IMR-90 (cell line): ENCODE data around the gene TFAP2E. TPM values are rescaled to one million over a fixed set of nuclear protein-coding genes. Genes with fewer than 3 reads are reported as not detected.
A peak's percentile ranks its signal among the peaks of the same experiment; 100 is the strongest.

Source experiments
- ATAC-seq: fragments of 200-7000 bp; cut with Tn5 transposase; 2 replicates; pipeline ENCODE4 v1.9.1; 2020; ENCODE audit warnings: low read depth, mild to moderate bottlenecking, moderate library complexity
- BruUV-seq: library from RNA; stranded (reverse); fragments of 400-500 nt; replicated peaks from 2 replicates; lab custom pipeline; 2021; lab: Mats Ljungman, UMichigan
- CTCF ChIA-PET: fragments of 300-600 bp; formaldehyde crosslinking; extraction: SDS; loops from one replicate; lab custom pipeline; 2021; ENCODE audit warnings: antibody characterized with exemption; lab: Yijun Ruan, JAX
- POLR2A ChIA-PET: fragments of 300-600 bp; sonication (Branson Sonifier 250); formaldehyde crosslinking; loops from one replicate; lab custom pipeline; 2022; ENCODE audit warnings: antibody characterized with exemption; ENCODE audit not compliant: unreplicated experiment; lab: Charles Lee
- DNase-seq: peaks from one replicate; pipeline ENCODE4 v3.0.0; 2013
- H2AFZ ChIP-seq: replicated peaks from 2 replicates; pipeline ENCODE3; 2013; ENCODE audit warnings: low read length, mild to moderate bottlenecking; ENCODE audit not compliant: poor library complexity
- H2AK5ac ChIP-seq: 2 replicates; pipeline ENCODE4 v1.6.1; 2013; ENCODE audit warnings: low read depth, low read length, inconsistent platforms
- H2AK9ac ChIP-seq: replicated peaks from 2 replicates; pipeline ENCODE3; 2013; ENCODE audit warnings: mild to moderate bottlenecking, low read depth, low read length, moderate library complexity; ENCODE audit not compliant: poor library complexity
- H2BK120ac ChIP-seq: 2 replicates; pipeline ENCODE4 v1.6.1; 2013; ENCODE audit warnings: low read depth, low read length, inconsistent platforms
- H2BK15ac ChIP-seq: 3 replicates; pipeline ENCODE4 v1.6.1; 2013; ENCODE audit warnings: low read depth, low read length, inconsistent platforms
- H2BK20ac ChIP-seq: 2 replicates; pipeline ENCODE4 v1.6.1; 2013; ENCODE audit warnings: low read depth, mild to moderate bottlenecking, inconsistent platforms, low read length, moderate library complexity
- H2BK5ac ChIP-seq: 2 replicates; pipeline ENCODE4 v1.6.1; 2013; ENCODE audit warnings: mild to moderate bottlenecking, low read depth, low read length, inconsistent platforms; ENCODE audit not compliant: poor library complexity, severe bottlenecking
- H3K14ac ChIP-seq: replicated peaks from 2 replicates; pipeline ENCODE4 v1.6.1; 2013; ENCODE audit warnings: low read depth, low read length, inconsistent platforms
- H3K18ac ChIP-seq: 2 replicates; pipeline ENCODE4 v1.6.1; 2013; ENCODE audit warnings: low read depth, low read length, control low read depth
- H3K23ac ChIP-seq: 2 replicates; pipeline ENCODE4 v1.6.1; 2013; ENCODE audit warnings: low read depth, low read length, inconsistent platforms
- H3K27ac ChIP-seq: 2 replicates; pipeline ENCODE4 v1.5.1; 2013; ENCODE audit warnings: mild to moderate bottlenecking, control low read depth, low read length; ENCODE audit not compliant: insufficient read depth
- H3K27me3 ChIP-seq: 2 replicates; pipeline ENCODE4 v1.6.1; 2013; ENCODE audit warnings: low read length; ENCODE audit not compliant: control insufficient read depth, insufficient read depth
- H3K36me3 ChIP-seq: 2 replicates; pipeline ENCODE4 v1.6.1; 2013; ENCODE audit warnings: low read length, mixed read lengths; ENCODE audit not compliant: control insufficient read depth, insufficient read depth
- H3K4ac ChIP-seq: 2 replicates; pipeline ENCODE4 v1.6.1; 2013; ENCODE audit warnings: low read depth, low read length, inconsistent platforms
- H3K4me1 ChIP-seq: 2 replicates; pipeline ENCODE4 v1.6.1; 2013; ENCODE audit warnings: low read length, mixed read lengths; ENCODE audit not compliant: control insufficient read depth, insufficient read depth
- H3K4me2 ChIP-seq: 2 replicates; pipeline ENCODE4 v1.6.1; 2013; ENCODE audit warnings: low read depth, mild to moderate bottlenecking, control low read depth, low read length, moderate library complexity
- H3K4me3 ChIP-seq: 2 replicates; pipeline ENCODE4 v1.5.1; 2013; ENCODE audit warnings: low read depth, mild to moderate bottlenecking, control low read depth, low read length, moderate library complexity; ENCODE audit not compliant: insufficient read depth
- H3K56ac ChIP-seq: 2 replicates; pipeline ENCODE4 v1.6.1; 2013; ENCODE audit warnings: low read length, inconsistent platforms; ENCODE audit not compliant: insufficient read depth; ENCODE audit errors: extremely low read depth
- H3K79me1 ChIP-seq, 2 experiments: 2 replicates each; pipeline ENCODE4 v1.6.1; 2013; ENCODE audit warnings: low read length in 2 of 2, inconsistent platforms in 1 of 2, low read depth in 1 of 2
- H3K9ac ChIP-seq: 2 replicates; pipeline ENCODE4 v1.6.1; 2013; ENCODE audit warnings: low read depth, low read length, control low read depth
- H3K9me1 ChIP-seq: 2 replicates; pipeline ENCODE4 v1.6.1; 2013; ENCODE audit warnings: low read length, inconsistent platforms; ENCODE audit not compliant: insufficient read depth
- H3K9me3 ChIP-seq: 2 replicates; pipeline ENCODE4 v1.6.1; 2013; ENCODE audit warnings: low read length; ENCODE audit not compliant: control insufficient read depth, insufficient read depth
- H4K20me1 ChIP-seq: 2 replicates; pipeline ENCODE4 v1.6.1; 2013; ENCODE audit warnings: low read length, inconsistent platforms; ENCODE audit not compliant: insufficient read depth
- H4K5ac ChIP-seq: 2 replicates; pipeline ENCODE4 v1.6.1; 2013; ENCODE audit warnings: mild to moderate bottlenecking, low read depth, low read length, control low read depth
- H4K8ac ChIP-seq, 2 experiments: 2 replicates each; pipeline ENCODE4 v1.6.1; 2013; ENCODE audit warnings: low read depth in 2 of 2, low read length in 2 of 2, control low read depth in 1 of 2, inconsistent platforms in 1 of 2
- H4K91ac ChIP-seq: 2 replicates; pipeline ENCODE4 v1.6.1; 2013; ENCODE audit warnings: low read depth, low read length, inconsistent platforms; ENCODE audit not compliant: insufficient read depth
- CEBPB ChIP-seq: IDR thresholded peaks from 2 replicates; pipeline ENCODE4 v1.6.1; 2012; ENCODE audit warnings: low read depth, low read length, improper control_type of control experiment
- CHD1 ChIP-seq: IDR thresholded peaks from 2 replicates; pipeline ENCODE4 v1.6.1; 2012; ENCODE audit warnings: low read depth, low read length, improper control_type of control experiment
- FOS ChIP-seq: fragments of 150-350 bp; IDR thresholded peaks from 2 replicates; pipeline ENCODE4 v1.6.1; 2016; ENCODE audit warnings: low read depth, low read length
- MAFK ChIP-seq: IDR thresholded peaks from 2 replicates; pipeline ENCODE4 v1.6.1; 2012; ENCODE audit warnings: low read depth, low read length, improper control_type of control experiment
- MAZ ChIP-seq: IDR thresholded peaks from 2 replicates; pipeline ENCODE4 v1.6.1; 2012; ENCODE audit warnings: low read depth, mild to moderate bottlenecking, low read length, improper control_type of control experiment, moderate library complexity, borderline replicate concordance
- MXI1 ChIP-seq: IDR thresholded peaks from 2 replicates; pipeline ENCODE4 v1.6.1; 2012; ENCODE audit warnings: low read depth, mild to moderate bottlenecking, low read length, moderate library complexity, borderline replicate concordance
- RFX5 ChIP-seq: IDR thresholded peaks from 2 replicates; pipeline ENCODE4 v1.8.0; 2012; ENCODE audit warnings: low read depth, mild to moderate bottlenecking, low read length, moderate library complexity
- SMC3 ChIP-seq: fragments of 150-350 bp; IDR thresholded peaks from 2 replicates; pipeline ENCODE4 v1.6.1; 2016; ENCODE audit warnings: low read depth, mild to moderate bottlenecking, antibody characterized with exemption, low read length, moderate library complexity
- WGBS, 2 experiments: methylation state at CpG; one replicate each; pipeline versions ENCODE4 v1.1.5 to v1.1.7; 2013; ENCODE audit warnings: missing lambda C conversion rate in 2 of 2; ENCODE audit not compliant: insufficient read length in 1 of 2; ENCODE audit errors: extremely low coverage in 2 of 2; 5-methylcytosine and 5-hydroxymethylcytosine counted together
- dilution Hi-C: fragments of 300-500 bp; cut with HindIII; formaldehyde crosslinking; loops from one replicate; pipeline ENCODE4 v1.14.3; 2018; ENCODE audit warnings: low sequenced_read_pairs; ENCODE audit not compliant: unreplicated experiment
- in situ Hi-C: fragments of 300-500 bp; cut with MboI; formaldehyde crosslinking; loops from 3 replicates; pipeline ENCODE4 v1.14.3; 2019; ENCODE audit warnings: low sequenced_read_pairs, inconsistent platforms, mixed read lengths
- intact Hi-C: fragments of 100-400 bp; cut with micrococcal nuclease; formaldehyde crosslinking; loops from 2 replicates; pipeline ENCODE4 v1.10.0; 2022
- polyA plus RNA-seq, 3 experiments: library from polyadenylated mRNA; depleted of rRNA; stranded (reverse); fragments of >200 nt; gene quantifications; 2 replicates each; pipeline ENCODE4 v1.2.3, GENCODE V29; 2012; ENCODE audit warnings: low replicate concordance in 1 of 3
- total RNA-seq: library from RNA; depleted of rRNA; stranded (reverse); fragments of >200 nt; gene quantifications from 2 replicates; pipeline ENCODE4 v1.2.3, GENCODE V29; 2012

TFAP2E gene
- total and polyA plus RNA-seq, 2 of the 4 experiments (the other 2 are of a cell fraction), result under 0.01 to 0.19 TPM

- TF ChIP-seq MAZ (no peak), SMC3 (peak; percentile 93), CHD1 (no peak), CEBPB (no peak), MXI1 (no peak)
Observed at GRCh38 chr1:35568975-35569395, 4.1 kb upstream of the TFAP2E start (continued).

- Histone ChIP-seq H3K27me3 (peaks cover 26% of the 10 kb centered on the region), H3K23ac (peak overlapping the region; percentile 55; the same call in 1 of the 2 replicates), H4K20me1 (peaks cover 7% of the 10 kb centered on the region), H3K4me2 (no peak overlapping the region), H2AK5ac (no peak overlapping the region), H3K9me1 (no peaks in the 10 kb centered on the region), H2BK5ac (no peak overlapping the region), H3K9ac (no peak overlapping the region), H3K18ac (no peak overlapping the region), H4K8ac (no peak overlapping the region), H3K4me3 (no peak overlapping the region), H3K56ac (no peak overlapping the region), H3K27ac (no peak overlapping the region), H3K4me1 (no peaks in the 10 kb centered on the region; the same call in 1 of the 2 replicates), H2AK9ac (no peak overlapping the region), H4K5ac (no peak overlapping the region), H2BK20ac (no peak overlapping the region), H4K91ac (no peak overlapping the region), H3K36me3 (peaks cover 11% of the 10 kb centered on the region), H3K9me3 (no peaks in the 10 kb centered on the region), H2BK120ac (no peak overlapping the region), H3K79me1 (peaks cover 0 to 1% of the 10 kb centered on the region in 2 experiments; a peak in 1 of 4 replicates), H2AFZ (no peak overlapping the region), H3K14ac (no peak overlapping the region), H2BK15ac (no peak overlapping the region), H3K4ac (no peak overlapping the region)
- ATAC-seq (no peak), DNase-seq (peak; percentile 65)
- dilution Hi-C loops, result no loop called here
- intact Hi-C loops, result loop anchor here (1.0 kb wide), 3 partner anchors 145 to 204 kb away; no protein-coding TSS in a partner anchor
- no TSS peak for BruUV-seq
- ChIA-PET CTCF (no interaction called here), POLR2A (no interaction called here)
- in situ Hi-C loops, result loop anchor here (5.0 to 10.0 kb wide), 3 partner anchors 157 to 375 kb away; partner anchors contain the start of gene SFPQ
- 50% methylated on average over 1 of the region's 1 CpG; no CpG with 5 or more reads in 1 of the 2 experiments for WGBS, 2 experiments
- peak; percentile 20; the same call in 1 of the 2 replicates for TF ChIP-seq FOS
- TF ChIP-seq RFX5, result no peak
- no peak for TF ChIP-seq MAFK
- TF ChIP-seq MXI1, result no peak
Observed at GRCh38 chr1:35569936-35570335, 3.2 kb upstream of the TFAP2E start.
